Neuron (in vitro differentiated cells): ENCODE data around the gene ZNF445.
"Not testable (repeated sequence)": the region's sequence is repeated elsewhere in the genome, so short reads cannot be mapped to it uniquely, and the experiment has no call there.

Source experiments
- H2AFZ ChIP-seq: one replicate; pipeline ENCODE4 v1.6.1; 2013; ENCODE audit warnings: low read depth, mild to moderate bottlenecking, inconsistent platforms, low read length, moderate library complexity
- H3K27me3 ChIP-seq: one replicate; pipeline ENCODE4 v1.6.1; 2013; ENCODE audit warnings: low read length; ENCODE audit not compliant: insufficient read depth
- H3K36me3 ChIP-seq: one replicate; pipeline ENCODE4 v1.6.1; 2013; ENCODE audit warnings: low read length; ENCODE audit not compliant: insufficient read depth
- H3K4me1 ChIP-seq: one replicate; pipeline ENCODE4 v1.6.1; 2013; ENCODE audit warnings: low read length; ENCODE audit not compliant: insufficient read depth
- H3K4me3 ChIP-seq: 2 replicates; pipeline ENCODE4 v1.5.1; 2013; ENCODE audit warnings: mild to moderate bottlenecking, low read length, moderate library complexity
- H3K9me3 ChIP-seq: one replicate; pipeline ENCODE4 v1.6.1; 2013; ENCODE audit warnings: low read length

Gene ZNF445

GRCh38 chr3:44468572-44469520 lies 8.6 kb downstream of the ZNF445 start:
- H3K4me3 ChIP-seq, result no peak overlapping the region
- H3K4me1 ChIP-seq, result no peaks in the 10 kb centered on the region
- peaks cover 38% of the 10 kb centered on the region for H3K36me3 ChIP-seq

GRCh38 chr3:44468099-44468537 lies 9.4 kb downstream of the ZNF445 start:
- H3K4me3 ChIP-seq, H2AFZ ChIP-seq, H3K4me1 ChIP-seq, H3K27me3 ChIP-seq: not testable (repeated sequence)
- Histone ChIP-seq H3K9me3 (peaks cover 10% of the 10 kb centered on the region), H3K36me3 (peaks cover 46% of the 10 kb centered on the region)

More at GRCh38 chr3:44468572-44469520, 8.6 kb downstream of the ZNF445 start:
- H3K9me3 ChIP-seq, result peaks cover 6% of the 10 kb centered on the region
- H3K27me3 ChIP-seq, result no peaks in the 10 kb centered on the region
- no peak overlapping the region for H2AFZ ChIP-seq

- peaks cover 12% of the 10 kb centered on the region for H3K9me3 ChIP-seq
- H3K27me3 ChIP-seq, result no peaks in the 10 kb centered on the region
- H3K36me3 ChIP-seq, result peaks cover 53% of the 10 kb centered on the region
- H3K4me1 ChIP-seq, result no peaks in the 10 kb centered on the region
- no peak overlapping the region for H2AFZ ChIP-seq
- H3K4me3 ChIP-seq, result no peak overlapping the region
These were observed 10.2 kb downstream of the ZNF445 start for GRCh38 chr3:44467241-44467640.

- peaks cover 24% of the 10 kb centered on the region for H3K9me3 ChIP-seq
- not testable (repeated sequence) for H3K4me1 ChIP-seq, H3K27me3 ChIP-seq, H2AFZ ChIP-seq, H3K4me3 ChIP-seq
- H3K36me3 ChIP-seq, result peaks cover 52% of the 10 kb centered on the region
These were observed 12.6 kb downstream of the ZNF445 start for GRCh38 chr3:44464920-44465319.

- Histone ChIP-seq H3K36me3 (peaks cover 51% of the 10 kb centered on the region), H3K4me3 (no peak overlapping the region), H2AFZ (no peak overlapping the region), H3K27me3 (no peaks in the 10 kb centered on the region), H3K4me1 (no peaks in the 10 kb centered on the region), H3K9me3 (peaks cover 24% of the 10 kb centered on the region)
These were observed 13.0 kb downstream of the ZNF445 start for GRCh38 chr3:44464509-44464908.

GRCh38 chr3:44460050-44460449 lies 17.4 kb downstream of the ZNF445 start:
- H3K4me3 ChIP-seq, H2AFZ ChIP-seq, H3K4me1 ChIP-seq, H3K27me3 ChIP-seq: not testable (repeated sequence)
- Histone ChIP-seq H3K9me3 (peaks cover 30% of the 10 kb centered on the region), H3K36me3 (peaks cover 70% of the 10 kb centered on the region)

- no peaks in the 10 kb centered on the region for H3K27me3 ChIP-seq
- no peaks in the 10 kb centered on the region for H3K4me1 ChIP-seq
- peaks cover 77% of the 10 kb centered on the region for H3K36me3 ChIP-seq
- H2AFZ ChIP-seq, result no peak overlapping the region
- no peak overlapping the region for H3K4me3 ChIP-seq
- peaks cover 26% of the 10 kb centered on the region for H3K9me3 ChIP-seq
These were observed 22.2 kb downstream of the ZNF445 start for GRCh38 chr3:44455318-44455717.

- no peak overlapping the region for H2AFZ ChIP-seq
- H3K9me3 ChIP-seq, result peaks cover 28% of the 10 kb centered on the region
- H3K36me3 ChIP-seq, result peaks cover 85% of the 10 kb centered on the region
- no peak overlapping the region for H3K4me3 ChIP-seq
- H3K27me3 ChIP-seq, result no peaks in the 10 kb centered on the region
- H3K4me1 ChIP-seq, result no peaks in the 10 kb centered on the region
These were observed 23.2 kb downstream of the ZNF445 start for GRCh38 chr3:44454258-44454657.

GRCh38 chr3:44451441-44451840 lies 26.0 kb downstream of the ZNF445 start:
- Histone ChIP-seq H3K9me3 (peaks cover 46% of the 10 kb centered on the region), H3K27me3 (no peaks in the 10 kb centered on the region), H3K4me3 (no peak overlapping the region), H2AFZ (no peak overlapping the region), H3K4me1 (no peaks in the 10 kb centered on the region), H3K36me3 (peaks cover 97% of the 10 kb centered on the region)

GRCh38 chr3:44446929-44447328 lies 30.5 kb downstream of the ZNF445 start:
- peaks cover 34% of the 10 kb centered on the region for H3K9me3 ChIP-seq
- no peak overlapping the region for H3K4me3 ChIP-seq
- H3K36me3 ChIP-seq, result peaks cover 88% of the 10 kb centered on the region

GRCh38 chr3:44445786-44446185 lies 31.7 kb downstream of the ZNF445 start:
- Histone ChIP-seq H3K4me3 (no peak overlapping the region), H3K36me3 (peaks cover 86% of the 10 kb centered on the region), H3K27me3 (no peaks in the 10 kb centered on the region), H2AFZ (no peak overlapping the region), H3K4me1 (no peaks in the 10 kb centered on the region), H3K9me3 (peaks cover 29% of the 10 kb centered on the region)

More at GRCh38 chr3:44446929-44447328, 30.5 kb downstream of the ZNF445 start:
- Histone ChIP-seq H3K27me3 (no peaks in the 10 kb centered on the region), H3K4me1 (no peaks in the 10 kb centered on the region), H2AFZ (no peak overlapping the region)

- H3K36me3 ChIP-seq, result peaks cover 79% of the 10 kb centered on the region
- no peak overlapping the region for H2AFZ ChIP-seq
- no peak overlapping the region for H3K4me3 ChIP-seq
These were observed 32.4 kb downstream of the ZNF445 start for GRCh38 chr3:44444896-44445691.

GRCh38 chr3:44444437-44444836 lies 33.0 kb downstream of the ZNF445 start:
- Histone ChIP-seq H3K36me3 (peaks cover 75% of the 10 kb centered on the region), H2AFZ (no peak overlapping the region)

More at GRCh38 chr3:44444896-44445691, 32.4 kb downstream of the ZNF445 start:
- H3K9me3 ChIP-seq, result peaks cover 27% of the 10 kb centered on the region
- H3K4me1 ChIP-seq, result no peaks in the 10 kb centered on the region
- H3K27me3 ChIP-seq, result no peaks in the 10 kb centered on the region

More at GRCh38 chr3:44444437-44444836, 33.0 kb downstream of the ZNF445 start:
- H3K4me1 ChIP-seq, result no peaks in the 10 kb centered on the region
- no peaks in the 10 kb centered on the region for H3K27me3 ChIP-seq
- peaks cover 26% of the 10 kb centered on the region for H3K9me3 ChIP-seq
- no peak overlapping the region for H3K4me3 ChIP-seq
